HepG2 (cell line): Measurements from ENCODE around the gene NME7.

Experiments used
- AFF4 ChIP-seq: sonication (generic); formaldehyde crosslinking; IDR thresholded peaks from 2 replicates; pipeline ENCODE4 v1.4.0; 2020; ENCODE audit warnings: missing genetic modification reagents
- KDM5A ChIP-seq: fragments of 200-600 bp; sonication (generic); IDR thresholded peaks from 2 replicates; pipeline ENCODE4 v1.7.0; 2018; ENCODE audit warnings: antibody characterized with exemption, mild to moderate bottlenecking, low read length, borderline replicate concordance
- USF2 ChIP-seq, 2 experiments: sonication (generic) in 1 of 2; formaldehyde crosslinking in 1 of 2; IDR thresholded peaks; 2 replicates each; pipeline versions ENCODE4 v1.5.1 to v1.6.1; 2011 to 2020; ENCODE audit warnings: borderline replicate concordance in 1 of 2, low read depth in 1 of 2, low read length in 1 of 2, mild to moderate bottlenecking in 1 of 2, missing genetic modification reagents in 1 of 2, moderate library complexity in 1 of 2
- ZNF274 ChIP-seq: sonication (generic); formaldehyde crosslinking; IDR thresholded peaks from 2 replicates; pipeline ENCODE4 v1.5.1; 2020; ENCODE audit warnings: mild to moderate bottlenecking, missing genetic modification reagents

- TF ChIP-seq USF2 (IDR thresholded peaks at IDR 0.05; ENCODE audit: low read depth, low read length) (no peak), USF2 (CRISPR knock-in tag; IDR thresholded peaks at IDR 0.05; ENCODE audit: borderline replicate concordance) (no peak), ZNF274 (CRISPR knock-in tag) (no peak), KDM5A (no peak), AFF4 (no peak)
Measured at GRCh38 chr1:169261884-169262283, 105.7 kb downstream of the NME7 start.
